Measurements from ENCODE around the gene RCAN3.

The RCAN3 gene

GRCh38 chr1:24472527-24473251 lies 29.9 kb upstream of the RCAN3 start:
- H3K27ac Mint-ChIP-seq, result no peak overlapping the region
- peaks cover 30% of the 10 kb centered on the region for H3K27me3 Mint-ChIP-seq (ENCODE audit: low read depth, poor library complexity)
- no peaks in the 10 kb centered on the region for H3K9me3 Mint-ChIP-seq
- DNase-seq, result no peak
- no peaks in the 10 kb centered on the region for H3K36me3 Mint-ChIP-seq (ENCODE audit: low read depth)
- TF ChIP-seq, protein P1, sequence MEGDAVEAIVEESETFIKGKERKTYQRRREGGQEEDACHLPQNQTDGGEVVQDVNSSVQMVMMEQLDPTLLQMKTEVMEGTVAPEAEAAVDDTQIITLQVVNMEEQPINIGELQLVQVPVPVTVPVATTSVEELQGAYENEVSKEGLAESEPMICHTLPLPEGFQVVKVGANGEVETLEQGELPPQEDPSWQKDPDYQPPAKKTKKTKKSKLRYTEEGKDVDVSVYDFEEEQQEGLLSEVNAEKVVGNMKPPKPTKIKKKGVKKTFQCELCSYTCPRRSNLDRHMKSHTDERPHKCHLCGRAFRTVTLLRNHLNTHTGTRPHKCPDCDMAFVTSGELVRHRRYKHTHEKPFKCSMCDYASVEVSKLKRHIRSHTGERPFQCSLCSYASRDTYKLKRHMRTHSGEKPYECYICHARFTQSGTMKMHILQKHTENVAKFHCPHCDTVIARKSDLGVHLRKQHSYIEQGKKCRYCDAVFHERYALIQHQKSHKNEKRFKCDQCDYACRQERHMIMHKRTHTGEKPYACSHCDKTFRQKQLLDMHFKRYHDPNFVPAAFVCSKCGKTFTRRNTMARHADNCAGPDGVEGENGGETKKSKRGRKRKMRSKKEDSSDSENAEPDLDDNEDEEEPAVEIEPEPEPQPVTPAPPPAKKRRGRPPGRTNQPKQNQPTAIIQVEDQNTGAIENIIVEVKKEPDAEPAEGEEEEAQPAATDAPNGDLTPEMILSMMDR (IDR thresholded peaks at IDR 0.05), result no peak
- H3K4me1 Mint-ChIP-seq, result peaks cover 5% of the 10 kb centered on the region
- H3K4me3 Mint-ChIP-seq, result no peak overlapping the region

- H3K9me3 Mint-ChIP-seq, result no peaks in the 10 kb centered on the region
- no peak for DNase-seq
- TF ChIP-seq, protein P1 (IDR thresholded peaks at IDR 0.05), result no peak
- H3K27ac Mint-ChIP-seq, result no peak overlapping the region
- no peak overlapping the region for H3K4me3 Mint-ChIP-seq
- peaks cover 5% of the 10 kb centered on the region for H3K4me1 Mint-ChIP-seq
- H3K27me3 Mint-ChIP-seq (ENCODE audit: low read depth, poor library complexity), result peaks cover 25% of the 10 kb centered on the region
- H3K36me3 Mint-ChIP-seq (ENCODE audit: low read depth), result no peaks in the 10 kb centered on the region
These were observed 28.4 kb upstream of the RCAN3 start for GRCh38 chr1:24474193-24474592.

GRCh38 chr1:24475700-24476099 lies 26.9 kb upstream of the RCAN3 start:
- TF ChIP-seq, protein P1 (IDR thresholded peaks at IDR 0.05), result no peak
- Mint-ChIP-seq H3K9me3 (no peaks in the 10 kb centered on the region), H3K27me3 (ENCODE audit: low read depth, poor library complexity) (peaks cover 25% of the 10 kb centered on the region)

DNA sequence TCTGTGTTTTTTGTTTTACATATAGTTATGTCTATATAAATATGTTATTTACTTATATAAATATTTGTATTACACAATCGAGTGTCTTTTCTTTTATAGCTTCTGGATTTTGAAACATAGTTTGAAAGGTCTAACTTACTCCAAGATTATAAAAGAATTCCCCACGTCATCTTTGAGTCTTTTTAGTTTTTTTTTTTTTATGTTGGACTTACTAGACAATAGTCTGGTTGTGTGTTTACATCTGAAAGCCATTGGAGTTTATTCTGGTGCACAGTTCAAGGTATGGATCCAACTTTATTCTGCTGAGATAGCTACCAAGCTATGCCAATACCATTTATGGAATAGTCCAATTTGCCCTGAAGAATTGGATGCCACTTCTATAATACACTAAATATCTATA lies 26.1 kb upstream of the RCAN3 start:
- Mint-ChIP-seq H3K4me1 (peaks cover 10% of the 10 kb centered on the region), H3K9me3 (no peaks in the 10 kb centered on the region), H3K4me3 (no peak overlapping the region), H3K36me3 (ENCODE audit: low read depth) (no peaks in the 10 kb centered on the region), H3K27me3 (ENCODE audit: low read depth, poor library complexity) (peaks cover 24% of the 10 kb centered on the region), H3K27ac (no peak overlapping the region)
- TF ChIP-seq, protein P1 (IDR thresholded peaks at IDR 0.05), result no peak
- no peak for DNase-seq

More at GRCh38 chr1:24475700-24476099, 26.9 kb upstream of the RCAN3 start:
- Mint-ChIP-seq H3K27ac (no peak overlapping the region), H3K4me3 (no peak overlapping the region), H3K4me1 (peaks cover 5% of the 10 kb centered on the region), H3K36me3 (ENCODE audit: low read depth) (no peaks in the 10 kb centered on the region)
- DNase-seq, result no peak

DNA sequence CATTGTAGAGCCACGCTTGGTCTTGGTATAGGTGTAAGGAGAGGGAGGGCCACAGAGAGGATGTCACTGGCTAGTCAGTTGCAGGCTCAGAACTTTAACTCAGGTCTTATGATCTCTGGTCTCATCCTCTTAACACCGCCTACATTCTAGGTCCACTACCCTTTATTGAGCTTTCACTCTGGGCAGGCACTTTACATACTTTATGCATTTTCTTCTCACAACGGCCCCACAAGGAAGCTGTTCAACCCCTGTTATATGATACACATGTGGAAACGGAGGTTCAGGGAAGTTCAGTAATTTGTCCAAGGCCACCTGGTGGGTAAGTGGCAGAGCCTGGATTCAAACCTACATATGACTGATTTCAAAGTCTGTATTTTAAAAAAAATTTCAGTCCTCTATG lies 25.3 kb upstream of the RCAN3 start:
- TF ChIP-seq, protein P1 (IDR thresholded peaks at IDR 0.05), result no peak
- H3K9me3 Mint-ChIP-seq, result no peaks in the 10 kb centered on the region
- DNase-seq, result no peak
- H3K27ac Mint-ChIP-seq, result no peak overlapping the region
- no peaks in the 10 kb centered on the region for H3K36me3 Mint-ChIP-seq (ENCODE audit: low read depth)
- peaks cover 20% of the 10 kb centered on the region for H3K27me3 Mint-ChIP-seq (ENCODE audit: low read depth, poor library complexity)
- H3K4me3 Mint-ChIP-seq, result no peak overlapping the region
- peaks cover 10% of the 10 kb centered on the region for H3K4me1 Mint-ChIP-seq

- peaks cover 10% of the 10 kb centered on the region for H3K4me1 Mint-ChIP-seq
- TF ChIP-seq, protein P1 (IDR thresholded peaks at IDR 0.05), result no peak
- no peak for DNase-seq
- no peak overlapping the region for H3K27ac Mint-ChIP-seq
- peaks cover 14% of the 10 kb centered on the region for H3K27me3 Mint-ChIP-seq (ENCODE audit: low read depth, poor library complexity)
- H3K9me3 Mint-ChIP-seq, result no peaks in the 10 kb centered on the region
- H3K36me3 Mint-ChIP-seq (ENCODE audit: low read depth), result no peaks in the 10 kb centered on the region
- H3K4me3 Mint-ChIP-seq, result no peak overlapping the region
These were observed 21.5 kb upstream of the RCAN3 start for GRCh38 chr1:24481101-24481500.

Measured in nephron progenitor cell (in vitro differentiated cells).